ENCODE results near the gene CCDC112. TPM values are rescaled to one million over a fixed set of nuclear protein-coding genes. Genes with fewer than 3 reads are reported as not detected.
"Not testable (repeated sequence)": the region's sequence is repeated elsewhere in the genome, so short reads cannot be mapped to it uniquely, and the experiment has no call there.

CCDC112 gene, protein sequence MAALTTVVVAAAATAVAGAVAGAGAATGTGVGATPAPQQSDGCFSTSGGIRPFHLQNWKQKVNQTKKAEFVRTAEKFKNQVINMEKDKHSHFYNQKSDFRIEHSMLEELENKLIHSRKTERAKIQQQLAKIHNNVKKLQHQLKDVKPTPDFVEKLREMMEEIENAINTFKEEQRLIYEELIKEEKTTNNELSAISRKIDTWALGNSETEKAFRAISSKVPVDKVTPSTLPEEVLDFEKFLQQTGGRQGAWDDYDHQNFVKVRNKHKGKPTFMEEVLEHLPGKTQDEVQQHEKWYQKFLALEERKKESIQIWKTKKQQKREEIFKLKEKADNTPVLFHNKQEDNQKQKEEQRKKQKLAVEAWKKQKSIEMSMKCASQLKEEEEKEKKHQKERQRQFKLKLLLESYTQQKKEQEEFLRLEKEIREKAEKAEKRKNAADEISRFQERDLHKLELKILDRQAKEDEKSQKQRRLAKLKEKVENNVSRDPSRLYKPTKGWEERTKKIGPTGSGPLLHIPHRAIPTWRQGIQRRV
- 5.6 and 6.2 TPM in 2 replicates for total RNA-seq
- polyA plus RNA-seq (2012) = 2.1 TPM

GRCh38 chr5:115296124-115297022, at the start of gene CCDC112:
Gene CCDC112, minus strand, starts transcription at chr5:115296654. Its CDS starts 111 bp downstream, at chr5:115296543.
- DNase-seq (ENCODE audit: low read depth) = peak; percentile 69

DNA sequence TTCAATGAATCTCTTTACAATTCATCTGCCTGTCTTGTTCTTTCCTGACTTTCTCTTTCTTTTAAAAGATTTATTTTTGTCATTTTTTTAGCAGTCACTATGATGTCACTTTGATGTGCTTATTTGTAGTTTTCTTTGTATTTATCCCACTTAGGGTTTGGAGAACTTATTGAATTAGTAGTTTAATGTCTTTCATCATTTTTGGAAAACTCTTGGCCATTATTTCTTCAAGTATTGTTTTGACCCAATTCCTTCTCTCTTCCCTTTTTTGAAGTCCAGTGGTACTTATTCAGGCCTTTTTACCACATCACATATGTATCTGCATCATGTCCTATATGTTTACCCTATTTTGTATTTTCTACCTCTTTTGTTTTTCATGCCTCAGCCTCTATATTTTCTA, 48.9 kb upstream of the CCDC112 start:
- DNase-seq (ENCODE audit: low read depth) = no peak

DNA sequence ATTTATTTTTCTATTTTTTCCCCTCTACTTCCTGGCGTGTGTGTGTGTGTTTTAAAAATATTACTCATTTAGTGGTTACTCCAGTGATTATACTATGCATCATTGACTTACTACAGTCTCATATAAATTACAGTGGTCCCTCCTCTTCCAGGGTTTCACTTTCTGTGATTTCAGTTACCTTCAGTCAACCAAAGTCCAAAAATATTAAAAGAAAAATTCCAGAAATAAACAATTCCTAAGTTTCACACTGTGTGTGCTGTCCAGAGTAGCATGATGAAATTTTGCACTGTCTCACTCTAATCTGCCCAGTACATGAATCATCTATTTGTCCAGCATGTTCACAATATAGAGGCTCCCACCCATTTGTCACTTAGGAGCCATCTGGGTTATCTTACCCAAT, 47.4 kb upstream of the CCDC112 start:
- DNase-seq (ENCODE audit: low read depth) = no peak

DNA sequence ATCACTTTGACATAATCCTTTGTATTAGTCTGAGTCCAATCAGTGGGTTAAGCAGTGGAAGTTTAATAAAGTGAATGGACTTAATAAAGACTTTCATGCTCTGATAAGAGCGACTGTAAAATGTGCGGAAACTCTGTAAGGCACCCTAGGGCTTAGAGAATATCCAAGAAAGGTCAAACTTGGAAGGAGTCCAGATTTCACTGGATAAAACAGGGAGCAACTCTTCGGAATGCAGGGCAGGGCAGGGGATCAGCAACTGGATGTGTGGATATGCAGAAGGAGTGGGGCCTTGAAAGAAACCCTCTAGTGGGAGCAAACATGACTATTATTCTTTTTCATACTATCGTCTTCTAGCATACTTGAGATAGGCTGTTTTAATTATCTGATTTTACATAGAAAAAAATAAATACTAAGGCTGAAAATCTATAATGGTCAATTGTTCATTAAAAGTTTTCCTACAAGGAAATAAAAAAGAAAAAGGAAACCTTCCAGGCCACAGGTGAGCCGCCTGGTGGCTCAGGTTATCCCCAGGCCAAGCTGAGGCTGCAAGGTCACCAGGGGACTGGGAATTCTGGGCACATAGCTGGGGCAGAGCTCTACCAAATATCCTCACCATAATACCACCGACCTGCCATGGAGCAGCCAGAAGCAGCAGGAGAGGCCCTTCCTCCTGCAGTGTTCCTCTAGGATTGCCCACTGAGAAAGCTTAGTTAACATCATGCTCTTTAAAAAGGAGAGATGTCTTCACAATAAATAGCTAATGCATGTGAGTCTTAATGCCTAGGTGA, 46.3 kb upstream of the CCDC112 start:
- peak; percentile 49 for DNase-seq (ENCODE audit: low read depth)

DNA sequence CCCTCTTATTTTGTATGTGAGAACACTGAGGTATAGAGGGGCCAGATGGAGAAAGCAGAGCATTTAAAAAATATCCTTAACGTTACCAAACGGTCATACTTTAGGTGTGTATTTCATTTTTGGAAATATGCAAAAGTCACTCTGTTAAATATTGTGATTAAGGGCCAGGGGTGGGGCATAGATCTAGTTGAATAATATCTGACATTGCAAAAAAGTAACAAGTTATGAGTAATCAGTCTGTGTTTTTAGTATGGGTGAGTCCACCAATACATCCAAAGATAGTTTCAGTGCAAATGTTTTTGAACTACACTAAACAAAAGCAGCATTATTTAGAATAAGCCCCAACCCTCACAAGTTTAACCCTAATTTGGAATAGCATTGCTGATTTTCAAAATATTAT, 45.3 kb upstream of the CCDC112 start:
- no peak for DNase-seq (ENCODE audit: low read depth)

- DNase-seq (ENCODE audit: low read depth) = no peak
These were observed 42.4 kb upstream of the CCDC112 start for GRCh38 chr5:115338851-115339250.

DNA sequence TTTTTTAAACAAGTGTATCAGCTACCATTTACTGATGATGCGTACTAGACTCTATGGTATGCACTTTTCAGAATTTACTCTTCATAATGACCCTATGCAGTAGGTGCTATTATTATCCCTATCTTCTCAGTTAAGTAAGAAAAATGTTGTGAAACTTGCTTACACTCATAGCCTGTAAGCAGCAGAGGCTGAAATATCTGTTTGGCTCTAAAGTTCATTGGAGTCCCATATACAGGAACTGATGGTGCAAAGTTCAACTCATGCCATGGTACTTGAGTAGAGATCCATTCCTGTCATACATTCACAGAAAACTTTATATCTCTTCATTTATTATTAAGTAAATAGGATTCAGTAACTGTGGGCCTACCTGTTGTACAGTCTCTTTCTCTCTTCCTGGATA, 41.4 kb upstream of the CCDC112 start:
- no peak for DNase-seq (ENCODE audit: low read depth)

DNA sequence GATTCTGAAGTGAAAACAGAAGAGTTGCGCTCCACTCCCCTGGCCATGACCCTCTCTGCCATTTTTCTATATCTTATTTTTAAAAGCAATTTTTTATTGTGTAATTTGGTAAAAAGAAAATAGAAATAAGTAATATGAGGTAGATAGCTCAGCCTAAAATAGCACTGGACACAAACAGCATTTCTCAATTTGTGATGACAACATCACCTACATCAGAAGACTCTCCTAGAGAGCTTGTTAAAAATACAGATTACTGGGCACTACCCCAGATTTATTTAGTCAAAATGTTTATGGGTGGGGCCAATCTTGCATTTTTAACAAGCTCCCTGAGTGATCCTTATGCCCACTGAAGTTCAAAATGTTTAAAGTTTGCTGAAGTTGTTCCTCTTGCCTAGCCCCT, 40.5 kb upstream of the CCDC112 start:
- no peak for DNase-seq (ENCODE audit: low read depth)

DNA sequence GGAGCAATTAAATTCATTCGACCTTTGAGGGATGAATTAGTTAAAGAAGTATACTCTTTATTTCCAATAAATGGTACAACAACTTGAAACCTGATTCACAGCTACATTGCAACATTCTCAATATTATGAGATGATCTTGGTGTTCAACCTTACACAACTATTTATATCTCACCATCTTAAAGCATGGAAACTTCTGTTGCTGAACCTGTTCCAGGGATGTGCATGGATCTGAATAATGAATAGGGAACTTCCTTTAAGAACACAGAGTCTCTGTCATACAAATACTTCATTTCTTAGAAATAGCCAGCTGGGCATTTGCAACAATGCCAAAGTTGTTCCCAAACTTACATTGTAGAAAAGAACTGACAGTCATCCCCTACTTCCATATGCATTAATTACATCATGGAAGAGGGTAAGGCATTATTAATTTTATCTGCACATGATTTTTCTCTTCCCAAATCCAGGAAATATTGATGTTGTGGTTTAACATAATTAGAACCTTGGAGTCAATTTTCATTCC, 39.8 kb upstream of the CCDC112 start:
- no peak for DNase-seq (ENCODE audit: low read depth)

GRCh38 chr5:115335301-115335700, 38.8 kb upstream of the CCDC112 start:
- DNase-seq (ENCODE audit: low read depth) = no peak

DNA sequence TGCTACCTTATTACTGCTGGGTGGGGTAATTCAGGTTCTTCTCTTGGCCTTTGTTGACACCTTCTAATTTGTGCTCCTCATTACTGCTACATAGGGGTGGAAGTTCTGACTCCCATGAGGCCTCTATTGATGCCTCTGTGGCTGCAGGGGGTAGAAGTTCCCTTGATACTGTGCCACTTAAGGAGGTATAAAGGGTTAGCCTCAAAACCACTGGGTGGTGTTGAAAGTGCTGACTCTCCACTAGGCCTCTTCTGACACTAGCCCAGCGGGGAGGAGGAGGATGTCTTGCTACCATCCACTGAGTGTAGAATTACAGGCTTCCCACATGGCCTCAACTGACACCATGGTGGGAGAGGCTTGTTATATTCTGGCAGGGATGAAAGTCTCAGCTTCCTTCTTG, 36.7 kb upstream of the CCDC112 start:
- DNase-seq (ENCODE audit: low read depth) = peak; percentile 90

DNA sequence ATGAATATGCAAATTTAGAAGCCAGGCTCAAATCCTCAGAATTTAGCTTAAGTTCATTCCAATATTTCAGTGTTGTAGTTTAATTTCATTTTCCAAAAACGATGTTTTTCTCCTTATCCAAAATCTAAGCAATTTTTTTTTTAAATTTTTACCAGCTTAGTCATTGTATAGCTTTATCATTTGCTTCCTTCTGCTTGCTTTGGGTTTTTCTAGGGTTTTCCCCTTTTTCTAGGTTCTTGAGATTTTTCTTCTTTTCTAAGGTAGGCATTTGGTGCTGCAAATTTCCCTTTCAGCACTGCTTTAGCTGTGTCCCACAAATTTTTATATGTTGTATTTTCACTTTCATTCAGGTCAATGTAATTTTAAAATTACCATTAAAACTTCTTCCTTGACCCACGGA, 34.4 kb upstream of the CCDC112 start:
- no peak for DNase-seq (ENCODE audit: low read depth)

GRCh38 chr5:115329475-115329874, 33.0 kb upstream of the CCDC112 start:
- DNase-seq (ENCODE audit: low read depth) = no peak

- DNase-seq (ENCODE audit: low read depth) = not testable (repeated sequence)
These were observed 32.3 kb upstream of the CCDC112 start for GRCh38 chr5:115328617-115329274.

GRCh38 chr5:115325296-115325959, 29.0 kb upstream of the CCDC112 start:
- no peak for DNase-seq (ENCODE audit: low read depth)

- DNase-seq (ENCODE audit: low read depth) = no peak
These were observed 27.6 kb upstream of the CCDC112 start for GRCh38 chr5:115324021-115324420.

DNA sequence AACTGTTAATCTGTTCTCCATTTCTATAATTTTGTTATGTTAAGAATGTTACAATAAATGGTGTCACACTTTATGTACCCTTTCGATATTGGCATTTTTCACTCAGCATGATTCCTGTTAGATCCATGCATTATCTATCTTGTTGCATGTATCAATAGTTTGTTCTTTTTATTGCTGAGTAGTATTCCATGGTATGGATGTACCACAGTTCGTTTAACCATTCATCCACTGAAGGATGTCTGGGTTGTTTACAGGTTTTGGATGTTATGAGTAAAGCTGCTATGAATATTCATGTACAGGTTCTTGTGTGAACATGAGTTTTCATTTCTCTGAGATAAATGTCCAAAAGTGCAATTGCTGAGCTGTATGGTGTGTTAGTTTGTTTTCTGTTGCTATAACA, 26.3 kb upstream of the CCDC112 start:
- DNase-seq (ENCODE audit: low read depth) = no peak

DNA sequence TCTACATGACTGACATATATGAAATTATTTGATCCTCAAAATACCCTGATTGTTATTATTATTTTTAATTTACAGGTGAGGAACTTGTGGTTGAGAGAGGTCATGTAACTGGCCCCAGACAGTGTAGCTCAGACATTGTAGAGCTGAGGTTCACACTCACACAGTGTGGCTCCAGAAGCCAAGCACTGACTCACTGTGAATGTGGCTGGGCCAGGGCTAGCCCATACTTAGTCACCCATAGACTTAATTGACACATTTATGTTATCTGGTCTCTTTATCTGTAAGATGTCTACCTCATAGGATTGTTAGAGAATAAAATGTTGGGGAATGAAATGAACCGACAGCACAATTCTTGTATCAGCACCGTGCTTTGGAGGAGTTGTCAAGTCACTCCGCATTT, 24.9 kb upstream of the CCDC112 start:
- no peak for DNase-seq (ENCODE audit: low read depth)

DNA sequence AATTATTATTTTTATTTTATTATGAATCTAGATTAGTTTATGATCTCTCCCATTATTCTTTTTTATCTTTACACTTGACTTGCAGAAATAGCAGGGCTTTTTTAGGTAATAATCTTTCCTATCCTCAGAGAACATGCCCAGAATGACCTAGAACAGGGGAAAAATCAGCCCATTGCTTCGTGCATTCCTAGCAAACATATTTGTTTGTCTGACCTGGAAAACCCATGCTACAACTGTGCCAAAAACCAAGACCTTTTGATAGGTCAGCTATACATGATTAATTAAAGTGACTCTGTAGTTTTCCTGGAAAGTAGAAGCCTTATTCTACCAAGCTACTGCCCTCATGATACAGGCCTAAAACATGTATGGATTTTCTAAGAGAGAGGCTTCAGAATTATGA, 24.1 kb upstream of the CCDC112 start:
- no peak for DNase-seq (ENCODE audit: low read depth)

GRCh38 chr5:115320006-115320405, 23.6 kb upstream of the CCDC112 start:
- DNase-seq (ENCODE audit: low read depth) = no peak
